Right renal cortex interstitium (tissue), 3 donors: ENCODE measurements around the gene TCP10L. TPM values are rescaled to one million over a fixed set of nuclear protein-coding genes. Genes with fewer than 3 reads are reported as not detected.
"Not testable (repeated sequence)": the region's sequence is repeated elsewhere in the genome, so short reads cannot be mapped to it uniquely, and the experiment has no call there.

Experiments
- DNase-seq, 3 donors: peaks; one replicate each; pipeline ENCODE4 v3.0.0-alpha.2; 2013; ENCODE audit warnings: low read depth in 3 of 3, low spot score in 2 of 3
- polyA plus RNA-seq, 3 donors: library from polyadenylated mRNA; unstranded; fragments of 120-200 nt; gene quantifications; one replicate each; pipeline ENCODE4 v1.2.1, GENCODE V29; 2013; ENCODE audit not compliant: insufficient read length in 3 of 3

The TCP10L gene, protein sequence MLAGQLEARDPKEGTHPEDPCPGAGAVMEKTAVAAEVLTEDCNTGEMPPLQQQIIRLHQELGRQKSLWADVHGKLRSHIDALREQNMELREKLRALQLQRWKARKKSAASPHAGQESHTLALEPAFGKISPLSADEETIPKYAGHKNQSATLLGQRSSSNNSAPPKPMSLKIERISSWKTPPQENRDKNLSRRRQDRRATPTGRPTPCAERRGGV
- 1 to 10 TPM; 1.2 to 1.9 (median 1.5) TPM for polyA plus RNA-seq

- no peak for DNase-seq
These were observed at the start of gene TCP10L for GRCh38 chr21:32585042-32585710. TSS of gene TCP10L (minus strand) at chr21:32585523. CDS start at chr21:32584304, 1,219 bp downstream.

- DNase-seq = no peak
These were observed 41.4 kb upstream of the TCP10L start for GRCh38 chr21:32626621-32627196.

DNA sequence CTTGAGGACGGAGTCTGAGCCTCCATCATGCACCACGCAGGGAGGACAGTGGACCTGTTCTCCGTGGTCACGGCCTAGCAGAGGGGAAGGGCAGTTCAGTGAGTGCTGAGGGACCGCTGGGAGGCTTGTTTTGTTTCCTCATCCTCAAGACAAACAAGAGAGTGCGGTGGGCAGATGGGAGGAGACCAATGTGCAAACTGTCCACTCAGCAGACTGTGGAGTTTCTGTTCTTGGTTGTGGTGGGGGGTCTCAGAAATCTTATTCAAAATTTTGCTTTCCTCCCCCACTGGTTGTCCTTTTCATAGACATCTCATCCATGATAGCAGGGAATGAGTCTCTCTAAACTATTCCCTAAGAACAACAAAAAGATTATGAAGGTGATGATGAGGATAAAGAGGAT, 32.9 kb upstream of the TCP10L start:
- DNase-seq = not testable (repeated sequence)

DNA sequence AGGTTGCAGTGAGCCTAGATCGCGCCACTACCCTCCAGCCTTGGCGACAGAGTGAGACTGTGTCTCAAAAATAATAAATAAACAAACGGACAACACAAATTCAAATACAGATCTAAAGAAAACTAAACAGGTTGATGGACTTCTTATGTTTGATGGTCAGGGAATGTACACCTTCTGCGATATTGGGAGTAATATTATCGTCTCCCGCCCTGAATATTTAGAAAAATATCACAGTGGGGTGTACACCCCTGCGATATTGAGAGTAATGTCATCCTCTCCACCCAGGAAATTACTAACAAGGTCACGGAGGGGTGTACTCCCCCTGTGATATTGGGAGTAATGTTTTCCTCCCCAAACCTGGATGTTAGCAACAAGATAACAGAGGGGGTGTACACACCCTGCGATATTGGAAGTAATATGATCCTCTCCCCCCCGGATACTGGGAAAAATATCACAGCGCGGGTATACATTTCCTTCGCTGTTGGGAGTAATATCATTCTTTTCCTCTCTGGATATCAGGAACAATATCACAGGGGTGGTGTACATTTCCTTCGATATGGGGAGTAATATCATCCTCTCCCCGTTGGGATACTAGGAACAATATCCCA, 28.2 kb upstream of the TCP10L start:
- DNase-seq = no peak

GRCh38 chr21:32612999-32613337, 27.6 kb upstream of the TCP10L start:
- no peak for DNase-seq

- DNase-seq = peak; percentile 85 to 94 (median 92)
These were observed 27.0 kb upstream of the TCP10L start, which contains the start of gene CFAP298 for GRCh38 chr21:32612075-32612998. TSS of gene CFAP298 (minus strand) at chr21:32612377. CDS start at chr21:32612243, 134 bp downstream.

- no peak for DNase-seq
These were observed 26.2 kb upstream of the TCP10L start for GRCh38 chr21:32611471-32611997.

DNA sequence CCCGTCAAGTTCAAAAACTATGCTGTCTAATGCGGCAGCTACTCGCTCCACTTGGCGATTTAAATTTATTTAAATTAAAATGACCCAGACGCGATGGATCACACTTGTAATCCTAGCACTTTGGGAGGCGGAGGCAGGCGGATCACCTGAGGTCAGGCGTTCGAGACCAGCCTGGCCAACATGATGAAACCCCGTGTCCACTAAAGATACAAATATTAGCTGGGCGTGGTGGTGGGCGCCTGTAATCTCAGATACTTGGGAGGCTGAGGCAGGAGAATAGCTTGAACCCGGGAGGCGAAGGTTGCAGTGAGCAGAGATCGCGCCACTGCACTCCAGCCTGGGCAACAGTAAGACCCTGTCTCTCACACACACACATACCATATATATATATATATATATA, 25.6 kb upstream of the TCP10L start:
- not testable (repeated sequence) for DNase-seq

DNA sequence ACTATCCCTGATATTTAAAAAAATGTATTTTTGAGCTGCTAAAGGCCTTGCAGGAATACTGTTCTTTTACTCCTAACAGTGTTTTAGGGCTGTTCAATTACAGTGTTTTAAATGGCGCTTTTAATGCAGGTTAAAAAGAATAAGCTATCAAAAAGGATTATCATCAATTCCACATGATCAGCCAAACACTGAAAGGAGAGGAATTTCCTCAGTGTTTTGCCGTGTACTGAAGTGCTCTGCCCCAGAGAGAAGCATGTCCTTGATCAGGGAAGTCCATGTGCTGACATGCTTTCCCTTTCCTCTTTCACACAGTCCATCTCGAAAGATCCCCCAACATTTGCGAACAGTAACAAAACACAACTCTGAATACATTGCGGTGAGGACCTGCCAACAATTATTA, 23.5 kb upstream of the TCP10L start:
- no peak for DNase-seq

- no peak for DNase-seq
These were observed 20.1 kb upstream of the TCP10L start for GRCh38 chr21:32605469-32605868.

GRCh38 chr21:32604464-32604863, 19.1 kb upstream of the TCP10L start:
- no peak for DNase-seq

GRCh38 chr21:32603131-32603530, 17.8 kb upstream of the TCP10L start:
- DNase-seq = no peak

GRCh38 chr21:32602099-32602498, 16.8 kb upstream of the TCP10L start:
- no peak for DNase-seq

GRCh38 chr21:32599526-32599925, 14.2 kb upstream of the TCP10L start:
- no peak for DNase-seq

- peak in 2 of 3 donors; percentile 54 to 71 for DNase-seq
These were observed 13.8 kb upstream of the TCP10L start for GRCh38 chr21:32599091-32599490.

DNA sequence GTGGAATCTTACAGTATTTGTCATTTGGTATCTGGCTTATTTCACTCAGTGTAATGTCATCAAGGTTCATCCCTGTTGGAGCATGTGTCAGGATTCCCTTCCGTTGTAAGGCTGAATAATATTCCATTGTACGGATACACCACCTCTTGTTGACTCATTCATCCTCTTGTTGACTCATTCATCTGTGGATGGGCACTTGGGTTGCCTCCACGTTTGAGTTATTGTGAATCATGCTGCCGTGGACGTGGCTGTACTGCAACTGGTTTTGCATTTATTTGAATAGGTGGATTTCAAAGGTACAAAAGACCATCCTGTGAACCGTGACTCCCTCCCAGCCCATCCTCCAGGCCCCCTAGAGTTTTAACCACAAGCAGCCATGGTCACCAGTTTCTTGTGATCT, 11.9 kb upstream of the TCP10L start:
- no peak for DNase-seq

GRCh38 chr21:32595431-32595830, 10.1 kb upstream of the TCP10L start:
- DNase-seq = no peak

DNA sequence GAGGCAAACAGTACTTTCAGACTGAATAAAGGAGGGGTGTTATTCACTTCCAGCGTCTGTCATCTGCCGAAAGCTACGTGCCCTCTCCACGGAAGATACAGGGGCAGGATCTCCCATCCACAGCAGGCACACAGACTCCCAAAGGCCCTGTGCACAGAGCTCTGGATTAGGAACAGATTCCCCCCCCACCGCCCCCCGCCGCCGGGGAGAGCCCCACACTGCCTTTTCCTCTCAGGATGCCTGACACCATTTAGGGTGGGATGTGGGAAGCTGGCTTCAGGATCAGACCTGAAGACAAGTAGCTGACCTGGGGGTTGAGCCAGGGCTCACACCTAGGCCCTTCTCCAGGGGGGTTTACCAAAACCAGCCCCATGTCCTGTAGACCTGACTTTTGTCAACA, 8.4 kb upstream of the TCP10L start:
- DNase-seq = no peak

DNA sequence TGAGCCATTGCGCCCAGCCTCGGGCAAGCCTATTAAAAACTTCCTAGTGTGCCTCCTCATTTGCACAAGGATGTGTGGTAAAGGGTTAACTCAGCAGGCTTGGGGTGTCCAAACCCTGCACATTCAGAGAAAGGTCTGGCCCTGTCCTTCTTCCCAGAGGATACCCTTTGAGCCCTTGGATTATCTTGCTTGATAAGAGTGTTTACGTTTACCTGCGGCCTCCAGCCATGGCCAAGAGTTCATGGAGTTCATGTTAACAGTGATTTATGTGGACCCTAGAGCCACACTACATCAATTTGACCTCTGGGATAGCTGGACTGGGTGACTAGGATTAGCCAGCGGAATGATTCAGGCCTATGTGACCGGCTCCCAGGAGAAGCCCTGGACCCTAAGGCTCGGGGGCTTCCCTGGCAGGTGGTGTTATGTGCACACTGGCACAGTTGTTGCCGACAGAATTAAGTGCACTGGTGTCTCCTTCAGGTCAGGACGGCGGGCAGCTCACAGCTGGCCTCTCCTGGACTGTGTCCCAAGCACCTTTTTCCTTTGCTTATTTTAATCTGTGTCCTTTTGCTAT, 7.7 kb upstream of the TCP10L start:
- no peak for DNase-seq

DNA sequence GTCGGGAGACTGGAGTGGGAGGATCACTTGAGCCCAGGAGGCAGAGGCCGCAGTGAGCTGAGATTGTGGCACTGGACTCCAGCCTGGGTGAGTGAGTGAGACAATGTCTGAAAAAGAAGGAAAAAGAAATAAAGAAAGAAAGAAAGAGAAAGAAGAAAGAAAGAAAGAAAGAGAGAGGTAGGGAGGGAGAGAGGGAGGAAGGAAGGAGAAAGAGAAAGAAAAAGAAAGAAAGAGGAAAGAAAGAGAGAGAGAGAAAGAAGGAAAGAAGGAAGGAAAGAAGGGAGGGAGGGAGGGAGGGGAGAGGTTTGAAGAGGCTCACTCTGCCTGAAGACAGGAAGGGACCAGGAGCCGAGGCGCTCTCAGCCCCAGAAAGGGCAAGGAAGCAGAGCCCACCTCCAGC, 4.8 kb upstream of the TCP10L start:
- no peak for DNase-seq
